GM12878 (cell line): ENCODE results near the gene NACA. TPM values are rescaled to one million over a fixed set of nuclear protein-coding genes. Genes with fewer than 3 reads are reported as not detected.

Experiments used
- ATAC-seq: fragments of 200-7000 bp; cut with Tn5 transposase; 3 replicates; pipeline ENCODE4 v1.9.1; 2020; ENCODE audit warnings: mild to moderate bottlenecking, moderate library complexity
- BruUV-seq: library from RNA; stranded (reverse); fragments of 400-500 nt; replicated peaks from 2 replicates; lab custom pipeline; 2021; lab: Mats Ljungman, UMichigan
- CTCF ChIA-PET: fragments of 300-600 bp; sonication (Branson Sonifier 250); formaldehyde crosslinking; extraction: SDS; loops from one replicate; lab custom pipeline; 2021; ENCODE audit warnings: inconsistent platforms; lab: Yijun Ruan, JAX
- POLR2A ChIA-PET: fragments of 350-600 bp; formaldehyde crosslinking; extraction: SDS; loops from one replicate; lab custom pipeline; 2021; ENCODE audit warnings: inconsistent platforms; lab: Charles Lee
- RAD21 ChIA-PET: fragments of 300-600 bp; sonication (Branson Sonifier 250); formaldehyde crosslinking; loops from one replicate; lab custom pipeline; 2023; ENCODE audit warnings: antibody characterized with exemption; ENCODE audit not compliant: unreplicated experiment; lab: Charles Lee
- SMC1A ChIA-PET: fragments of 300-600 bp; sonication (Branson Sonifier 250); formaldehyde crosslinking; loops from one replicate; lab custom pipeline; 2023; ENCODE audit not compliant: unreplicated experiment, uncharacterized antibody; lab: Charles Lee
- DNase-seq: peaks from one replicate; pipeline ENCODE4 v3.0.0-alpha.2; 2011; ENCODE audit warnings: low read depth, low spot score
- FAIRE-seq: peaks from 3 replicates; lab custom pipeline; 2011; peaks lifted over from hg19 to GRCh38; lab: Jason Lieb, UNC
- H2AFZ ChIP-seq: 2 replicates; pipeline ENCODE4 v1.6.0; 2011; ENCODE audit warnings: low read depth, low read length, control low read depth; ENCODE audit not compliant: control insufficient read depth
- H3K27ac ChIP-seq: 2 replicates; pipeline ENCODE4 v1.5.1; 2011; ENCODE audit warnings: control low read depth; ENCODE audit not compliant: control insufficient read depth, insufficient read depth
- H3K27me3 ChIP-seq, 2 experiments: replicated peaks in 1 of 2; 2 replicates each; pipeline versions ENCODE4 v1.6.0 to v1.6.1; 2011; ENCODE audit warnings: low read length in 1 of 2; ENCODE audit not compliant: control insufficient read depth in 2 of 2, insufficient read depth in 2 of 2
- H3K36me3 ChIP-seq, 2 experiments: 2 replicates each; pipeline ENCODE4 v1.5.1; 2011; ENCODE audit warnings: low read length in 1 of 2; ENCODE audit not compliant: control insufficient read depth in 2 of 2, insufficient read depth in 2 of 2
- H3K4me1 ChIP-seq: 2 replicates; pipeline ENCODE4 v1.6.1; 2011; ENCODE audit warnings: mild to moderate bottlenecking, low read length, moderate library complexity, mixed read lengths; ENCODE audit not compliant: control insufficient read depth, insufficient read depth
- H3K4me2 ChIP-seq: 2 replicates; pipeline ENCODE4 v1.6.0; 2011; ENCODE audit warnings: control low read depth; ENCODE audit not compliant: control insufficient read depth, insufficient read depth
- H3K4me3 ChIP-seq: fragments of 200-600 bp; sonication (generic); 2 replicates; pipeline ENCODE4 v1.5.1; 2016
- H3K79me2 ChIP-seq: 2 replicates; pipeline ENCODE4 v1.6.0; 2011; ENCODE audit warnings: low read length; ENCODE audit not compliant: control insufficient read depth, insufficient read depth
- H3K9ac ChIP-seq: 2 replicates; pipeline ENCODE4 v1.8.0; 2011; ENCODE audit warnings: low read length, control low read depth, mixed read lengths; ENCODE audit not compliant: control insufficient read depth, insufficient read depth
- H3K9me3 ChIP-seq: replicated peaks from 3 replicates; pipeline ENCODE4 v1.5.1; 2011; ENCODE audit warnings: mild to moderate bottlenecking, low read length; ENCODE audit not compliant: control insufficient read depth, insufficient read depth
- H4K20me1 ChIP-seq: 2 replicates; pipeline ENCODE4 v1.6.0; 2011; ENCODE audit not compliant: control insufficient read depth, insufficient read depth
- CREM ChIP-seq: IDR thresholded peaks from 2 replicates; pipeline ENCODE4 v1.6.1; 2014; ENCODE audit warnings: antibody characterized with exemption, low read depth
- ETV6 ChIP-seq, 2 experiments: fragments of 450-650 bp in 1 of 2; IDR thresholded peaks in 1 of 2; conservative IDR thresholded peaks in 1 of 2; 2 replicates each; pipeline ENCODE4 v1.6.1; 2014; ENCODE audit warnings: antibody characterized with exemption in 1 of 2, borderline replicate concordance in 1 of 2, low read depth in 1 of 2, mild to moderate bottlenecking in 1 of 2, moderate library complexity in 1 of 2
- FOS ChIP-seq: IDR thresholded peaks from 3 replicates; pipeline ENCODE4 v1.6.1; 2011; ENCODE audit warnings: borderline replicate concordance; ENCODE audit not compliant: insufficient read length; ENCODE audit errors: extremely low read depth
- HDGF ChIP-seq: fragments of 450-650 bp; IDR thresholded peaks from 2 replicates; pipeline ENCODE4 v1.6.1; 2016; ENCODE audit warnings: antibody characterized with exemption
- HSF1 ChIP-seq: fragments of 150-350 bp; IDR thresholded peaks from 2 replicates; pipeline ENCODE4 v1.6.1; 2014; ENCODE audit warnings: mild to moderate bottlenecking, low read depth, low read length
- LARP7 ChIP-seq: fragments of 450-650 bp; IDR thresholded peaks from 2 replicates; pipeline ENCODE4 v1.6.1; 2017; ENCODE audit warnings: mild to moderate bottlenecking
- NFYA ChIP-seq: IDR thresholded peaks from 2 replicates; pipeline ENCODE4 v1.6.1; 2011; ENCODE audit warnings: low read depth, mild to moderate bottlenecking, low read length, improper control_type of control experiment, borderline replicate concordance
- NR2C1 ChIP-seq: fragments of 450-650 bp; IDR thresholded peaks from 2 replicates; pipeline ENCODE4 v1.6.1; 2017; ENCODE audit warnings: antibody characterized with exemption, mild to moderate bottlenecking, moderate library complexity
- PAX8 ChIP-seq: fragments of 450-650 bp; IDR thresholded peaks from 2 replicates; pipeline ENCODE4 v1.6.1; 2017; ENCODE audit warnings: mild to moderate bottlenecking, moderate library complexity
- SMC3 ChIP-seq: IDR thresholded peaks from 2 replicates; pipeline ENCODE4 v1.6.1; 2011; ENCODE audit warnings: low read length, improper control_type of control experiment, borderline replicate concordance
- SP1 ChIP-seq: IDR thresholded peaks from one replicate; pipeline ENCODE4 v1.6.1; 2011; ENCODE audit warnings: low read depth, low read length
- SRF ChIP-seq, 2 experiments: IDR thresholded peaks; 2 replicates each; pipeline ENCODE4 v1.6.1; 2011; ENCODE audit warnings: low read depth in 2 of 2, low read length in 2 of 2, mild to moderate bottlenecking in 1 of 2, moderate library complexity in 1 of 2
- STAT1 ChIP-seq: fragments of 450-650 bp; conservative IDR thresholded peaks from 2 replicates; pipeline ENCODE4 v1.6.1; 2014; ENCODE audit warnings: antibody characterized with exemption, mild to moderate bottlenecking
- USF1 ChIP-seq: IDR thresholded peaks from 2 replicates; pipeline ENCODE4 v1.6.1; 2011; ENCODE audit warnings: borderline replicate concordance, low read depth, mild to moderate bottlenecking, moderate library complexity, mixed read lengths, low read length; ENCODE audit not compliant: insufficient read depth; ENCODE audit errors: extremely low read length
- YBX1 ChIP-seq: fragments of 450-650 bp; IDR thresholded peaks from 2 replicates; pipeline ENCODE4 v1.6.1; 2016; ENCODE audit warnings: antibody characterized with exemption
- ZNF687 ChIP-seq: fragments of 450-650 bp; IDR thresholded peaks from 2 replicates; pipeline ENCODE4 v1.6.1; 2017; ENCODE audit warnings: mild to moderate bottlenecking, moderate library complexity
- WGBS: methylation state at CpG from one replicate; pipeline ENCODE4 v1.1.6; 2016; ENCODE audit warnings: low lambda C conversion rate; ENCODE audit not compliant: insufficient replicate concordance, insufficient coverage; ENCODE audit errors: missing lambda C conversion rate; 5-methylcytosine and 5-hydroxymethylcytosine counted together
- in situ Hi-C: fragments of 300-500 bp; cut with MboI; formaldehyde crosslinking; loops from 9 replicates; pipeline ENCODE4 v1.14.3; 2018; ENCODE audit warnings: mixed read lengths
- intact Hi-C: fragments of 100-400 bp; cut with micrococcal nuclease; formaldehyde crosslinking; loops from one replicate; pipeline ENCODE4 v1.14.2; 2022; ENCODE audit not compliant: unreplicated experiment
- polyA plus RNA-seq, 11 experiments: library from polyadenylated mRNA; depleted of rRNA in 4 of 11; unstranded in 6 of 11; stranded (reverse) in 5 of 11; fragments of >200 nt; fragmentation: Nextera tagmentation in 4 of 11; fragmentation: Illumina TruSeq in 1 of 11; extraction: Ambion mirVana in 4 of 11; extraction: Trizol in 1 of 11; gene quantifications; 1 replicate in 1 of 11; 2 replicates in 10 of 11; pipeline versions ENCODE4 v1.2.1 to v1.2.3, GENCODE V29; 2011 to 2016; ENCODE audit warnings: inconsistent platforms in 2 of 11, missing spikeins in 2 of 11, low read depth in 1 of 11
- total RNA-seq, 4 experiments: library from RNA; depleted of rRNA in 3 of 4; stranded (reverse); fragments of >200 nt in 3 of 4; fragmentation: Illumina TruSeq in 1 of 4; extraction: Trizol in 1 of 4; gene quantifications; 2 replicates each; pipeline versions ENCODE4 v1.2.1 to v1.2.3, GENCODE V29; 2013 to 2021

NACA gene
- total and polyA plus RNA-seq, 10 of the 15 experiments (the other 5 are each of a cell fraction or from before 2014, with no cell fraction given): 1,181 to 2,782 (median 1,905) TPM

- TF ChIP-seq NR2C1 (no peak), HDGF (no peak)
These were observed 3.9 kb downstream of the NACA start (continued) for GRCh38 chr12:56721216-56721615.

- peaks cover 17 to 30% of the 10 kb centered on the region in 2 experiments for H3K36me3 ChIP-seq
- no peak overlapping the region for H2AFZ ChIP-seq
- H3K79me2 ChIP-seq: peaks cover 89% of the 10 kb centered on the region
- peaks cover 42% of the 10 kb centered on the region for H3K4me1 ChIP-seq
- H3K27ac ChIP-seq: peak overlapping the region; percentile 46; the same call in 1 of the 2 replicates
- peak overlapping the region; percentile 97 for H3K4me3 ChIP-seq
- no peaks in the 10 kb centered on the region for H3K27me3 ChIP-seq
- intact Hi-C loops (loop anchor here (2.0 kb wide), 1 partner anchor 78 kb away; no protein-coding TSS in a partner anchor), in situ Hi-C loops (no loop called here)
- no peaks in the 10 kb centered on the region for H3K9me3 ChIP-seq
- ATAC-seq (no peak), FAIRE-seq (no peak), DNase-seq (no peak)
- peak overlapping the region; percentile 91 for H3K4me2 ChIP-seq
- peak overlapping the region; percentile 57 for H3K9ac ChIP-seq
- POLR2A ChIA-PET: interaction anchor here (1.7 to 3.7 kb wide), 2 partner anchors 32 to 84 kb away, joined by 4 to 21 read pairs; partner anchors contain the start of gene PTGES3
- RAD21 ChIA-PET: no interaction called here
- TF ChIP-seq SP1 (no peak), FOS (no peak), LARP7 (no peak), ETV6 (conservative IDR thresholded peaks at IDR 0.05 in 1 of 2, IDR thresholded peaks at IDR 0.05 in 1 of 2; ENCODE audit: borderline replicate concordance in 1 of 2, low read depth in 1 of 2) (no peak), ZNF687 (no peak), HSF1 (no peak), USF1 (no peak), NFYA (no peak), CREM (no peak), SRF (IDR thresholded peaks at IDR 0.05; ENCODE audit: low read depth in 2 of 2, low read length in 2 of 2) (no peak), SMC3 (no peak), STAT1 (no peak), YBX1 (no peak), PAX8 (no peak)
- SMC1A ChIA-PET: interaction anchor here (0.7 to 2.2 kb wide), 5 partner anchors 9 to 84 kb away, joined by 3 to 9 read pairs (median 4); no protein-coding TSS in a partner anchor
- 100% methylated on average over 1 of the region's 1 CpG for WGBS
- CTCF ChIA-PET: interaction anchor here (1.1 to 1.2 kb wide), 2 partner anchors 11 to 92 kb away, joined by 3 read pairs; no protein-coding TSS in a partner anchor
- no TSS peak for BruUV-seq
- H4K20me1 ChIP-seq: peaks cover 33% of the 10 kb centered on the region
These were observed 4.4 kb downstream of the NACA start for GRCh38 chr12:56720731-56721151.
